Astrocyte of the cerebellum (primary cell): ENCODE data around the gene GALK2.
"Not testable (repeated sequence)": the region's sequence is repeated elsewhere in the genome, so short reads cannot be mapped to it uniquely, and the experiment has no call there.

ENCODE experiments used
- DNase-seq: peaks from one replicate; pipeline ENCODE4 v3.0.0-alpha.2; 2011; ENCODE audit warnings: low read depth
- H3K4me3 ChIP-seq: 2 replicates; pipeline ENCODE4 v1.5.1; 2011; ENCODE audit warnings: mild to moderate bottlenecking, low read depth, low read length, moderate library complexity
- in situ Hi-C: cut with HindIII; loops from 2 replicates; pipeline ENCODE4 v1.10.0; 2017; ENCODE audit warnings: low sequenced_read_pairs
- TF ChIP-seq, protein P1 (sequence below): IDR thresholded peaks from 2 replicates; pipeline ENCODE4 v1.5.1; 2012; ENCODE audit warnings: low read length, low read depth, moderate library complexity, mild to moderate bottlenecking; ENCODE audit errors: missing control alignments

Gene GALK2

DNA sequence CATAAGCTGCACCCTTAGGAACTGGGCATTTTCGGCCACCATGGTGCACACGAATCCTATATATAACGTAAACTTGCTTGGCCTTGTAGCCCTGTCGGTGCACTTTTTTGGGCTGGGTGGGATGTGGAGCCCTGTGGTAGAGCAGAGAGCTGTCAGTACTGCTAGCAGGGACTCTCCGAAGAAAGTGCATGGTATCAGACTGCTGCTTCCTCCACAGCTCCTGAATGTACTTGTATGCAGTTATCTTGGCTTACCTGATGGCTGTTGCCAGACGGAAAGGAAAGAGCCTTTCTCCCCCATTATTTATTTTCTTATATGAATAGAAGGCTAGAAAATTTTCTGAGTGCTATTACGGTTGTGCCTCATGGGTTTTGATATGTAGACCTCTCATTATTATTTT is 8.4 kb downstream of the GALK2 start:
- H3K4me3 ChIP-seq = no peak overlapping the region
- in situ Hi-C loops = no loop called here
- DNase-seq = no peak
- TF ChIP-seq, protein P1, sequence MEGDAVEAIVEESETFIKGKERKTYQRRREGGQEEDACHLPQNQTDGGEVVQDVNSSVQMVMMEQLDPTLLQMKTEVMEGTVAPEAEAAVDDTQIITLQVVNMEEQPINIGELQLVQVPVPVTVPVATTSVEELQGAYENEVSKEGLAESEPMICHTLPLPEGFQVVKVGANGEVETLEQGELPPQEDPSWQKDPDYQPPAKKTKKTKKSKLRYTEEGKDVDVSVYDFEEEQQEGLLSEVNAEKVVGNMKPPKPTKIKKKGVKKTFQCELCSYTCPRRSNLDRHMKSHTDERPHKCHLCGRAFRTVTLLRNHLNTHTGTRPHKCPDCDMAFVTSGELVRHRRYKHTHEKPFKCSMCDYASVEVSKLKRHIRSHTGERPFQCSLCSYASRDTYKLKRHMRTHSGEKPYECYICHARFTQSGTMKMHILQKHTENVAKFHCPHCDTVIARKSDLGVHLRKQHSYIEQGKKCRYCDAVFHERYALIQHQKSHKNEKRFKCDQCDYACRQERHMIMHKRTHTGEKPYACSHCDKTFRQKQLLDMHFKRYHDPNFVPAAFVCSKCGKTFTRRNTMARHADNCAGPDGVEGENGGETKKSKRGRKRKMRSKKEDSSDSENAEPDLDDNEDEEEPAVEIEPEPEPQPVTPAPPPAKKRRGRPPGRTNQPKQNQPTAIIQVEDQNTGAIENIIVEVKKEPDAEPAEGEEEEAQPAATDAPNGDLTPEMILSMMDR = no peak

DNA sequence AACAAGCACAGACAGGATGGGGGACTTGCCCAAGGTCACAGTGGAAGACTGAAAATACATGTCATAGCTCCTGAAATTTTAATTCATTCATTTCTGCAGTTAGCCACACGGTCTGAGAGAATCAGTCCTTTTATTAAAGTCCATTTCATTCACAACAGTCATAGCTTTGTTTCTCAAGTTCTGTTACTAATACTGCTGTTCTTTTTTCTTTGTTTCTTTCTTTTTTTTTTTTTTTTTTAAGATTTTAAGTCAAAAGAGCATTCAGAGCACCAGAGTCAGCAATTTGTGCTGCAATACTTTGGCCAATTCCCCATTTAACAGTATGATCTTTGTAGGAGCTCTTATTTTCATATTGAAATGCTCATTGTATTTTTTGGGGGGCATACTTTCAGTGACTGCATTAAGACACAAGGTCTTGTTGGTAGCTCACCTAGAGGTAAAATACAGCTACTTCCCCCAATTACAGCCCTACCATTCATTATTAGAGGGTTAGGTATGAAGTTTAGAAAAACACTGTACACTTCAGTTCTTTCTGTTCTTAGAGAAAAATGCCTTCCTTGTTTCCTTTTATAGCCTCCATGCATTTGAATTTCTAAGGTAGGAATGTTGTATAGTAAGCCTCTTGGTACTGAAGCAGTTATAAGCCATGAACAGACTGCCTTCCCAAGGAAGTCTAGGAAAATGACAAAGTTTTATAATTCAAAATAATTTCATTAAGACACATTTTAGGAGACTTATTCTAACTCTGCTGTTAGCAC is 9.6 kb downstream of the GALK2 start:
- H3K4me3 ChIP-seq = no peak overlapping the region
- TF ChIP-seq, protein P1 = no peak
- no peak for DNase-seq
- in situ Hi-C loops = no loop called here

DNA sequence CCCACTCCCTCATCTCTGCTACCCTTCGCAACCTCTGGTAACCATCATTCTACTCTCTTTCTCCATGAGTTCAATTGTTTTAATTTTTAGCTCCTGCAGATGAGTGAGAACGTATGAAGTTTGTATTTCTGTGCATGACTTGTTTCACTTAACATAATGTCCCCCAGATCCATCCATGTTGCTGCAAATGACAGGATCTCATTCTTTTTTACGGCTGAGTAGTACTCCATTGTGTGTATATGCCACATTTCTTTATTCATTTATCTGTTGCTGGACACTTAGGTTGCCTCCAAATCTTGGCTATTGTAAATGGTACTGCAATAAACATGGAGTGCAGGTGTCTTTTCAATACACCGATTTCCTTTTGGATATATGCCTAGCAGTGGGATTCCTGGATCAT is 12.1 kb downstream of the GALK2 start:
- TF ChIP-seq, protein P1 = no peak
- no peak for DNase-seq
- no peak overlapping the region for H3K4me3 ChIP-seq
- in situ Hi-C loops = no loop called here

DNA sequence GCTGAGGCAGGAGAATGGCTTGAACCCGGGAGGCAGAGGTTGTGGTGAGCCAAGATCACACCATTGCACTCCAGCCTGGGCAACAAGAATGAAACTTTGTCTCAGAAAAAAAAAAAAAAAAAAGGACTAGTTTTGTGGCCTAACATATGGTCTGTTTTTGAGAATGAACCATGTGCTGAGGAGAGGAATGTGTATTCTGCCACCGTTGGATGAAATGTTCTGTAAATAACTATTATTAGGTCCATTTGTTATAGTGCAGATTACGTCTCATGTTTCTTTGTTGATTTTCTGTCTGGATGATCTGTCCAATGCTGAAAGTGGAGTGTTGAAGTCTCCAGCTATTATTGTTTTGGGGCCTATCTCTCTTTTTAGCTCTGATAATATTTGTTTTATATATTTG is 13.7 kb downstream of the GALK2 start:
- in situ Hi-C loops, H3K4me3 ChIP-seq, DNase-seq: not testable (repeated sequence)

DNA sequence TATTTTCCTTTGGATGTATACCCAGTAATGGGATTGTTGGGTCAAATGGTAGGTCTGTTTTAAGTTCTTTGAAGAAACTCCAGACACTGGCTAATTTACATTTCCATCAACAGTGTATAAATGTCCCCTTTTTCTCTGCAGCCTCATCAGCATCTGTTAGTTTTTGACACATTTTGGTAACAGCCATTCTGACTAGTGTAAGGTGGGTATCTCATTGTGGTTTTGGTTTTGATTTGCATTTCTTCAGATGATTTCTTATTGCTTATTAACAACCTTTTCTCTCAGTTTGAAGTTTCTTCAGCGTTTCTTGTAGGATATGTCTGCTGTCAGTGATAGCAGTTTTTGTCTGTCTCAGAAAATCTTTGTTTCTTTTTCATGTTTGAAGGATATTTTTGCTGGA is 15.4 kb downstream of the GALK2 start:
- TF ChIP-seq, protein P1 = no peak
- no peak overlapping the region for H3K4me3 ChIP-seq
- no peak for DNase-seq
- in situ Hi-C loops = no loop called here

DNA sequence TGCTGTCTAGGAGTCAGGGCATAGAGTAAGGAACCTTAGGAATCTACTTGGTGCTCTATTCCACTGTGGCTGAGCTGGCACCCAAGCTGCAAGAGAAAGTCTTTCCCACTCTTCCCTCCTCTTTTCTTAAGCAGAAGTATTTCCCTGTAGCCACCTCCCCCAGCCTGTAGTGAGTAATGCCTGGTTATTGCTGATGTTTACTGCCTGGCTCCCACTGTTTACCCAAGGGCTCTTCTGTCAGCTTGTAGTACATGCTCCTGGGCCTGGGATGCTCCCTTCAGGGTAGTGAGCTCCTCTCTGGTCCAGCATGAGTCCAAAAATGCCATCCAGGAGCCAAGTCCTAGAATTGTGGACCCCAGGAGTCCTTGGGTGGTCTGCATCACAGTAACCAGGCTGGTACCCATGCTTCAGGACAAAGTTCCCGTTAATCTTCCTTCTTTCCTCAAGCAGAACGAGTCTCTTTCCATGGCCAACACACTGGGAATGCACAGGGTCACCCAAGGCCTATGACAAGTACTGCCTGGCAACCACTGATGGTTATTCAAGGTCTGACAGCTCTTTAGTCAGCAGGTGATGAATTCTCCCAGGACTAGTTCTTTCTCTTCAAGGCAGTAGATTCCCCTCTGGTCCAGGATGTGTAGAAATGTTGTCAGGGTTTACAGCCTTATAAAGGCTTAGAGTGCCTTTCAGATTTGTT is 17.6 kb downstream of the GALK2 start:
- no peak overlapping the region for H3K4me3 ChIP-seq
- TF ChIP-seq, protein P1 = no peak
- in situ Hi-C loops = no loop called here
- no peak for DNase-seq

DNA sequence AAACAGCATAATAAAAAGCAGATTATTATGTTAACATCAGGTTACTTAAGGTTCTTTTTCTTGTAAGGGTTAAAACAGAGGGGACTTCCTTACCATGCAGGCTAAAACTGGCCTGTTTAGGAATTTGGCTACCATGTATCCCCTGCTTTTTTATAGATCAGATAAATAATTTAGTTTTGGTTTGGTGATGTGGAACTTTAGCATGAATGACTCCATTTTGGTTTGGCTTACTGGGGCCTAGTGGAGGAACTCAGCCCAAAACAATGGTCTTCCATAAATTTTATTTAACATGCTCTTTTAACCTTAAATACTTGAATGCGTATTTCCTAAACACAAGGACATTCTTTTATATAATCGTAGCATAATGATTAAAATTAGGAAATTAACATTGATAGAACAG is 18.9 kb downstream of the GALK2 start:
- no peak for DNase-seq
- no peak overlapping the region for H3K4me3 ChIP-seq
- TF ChIP-seq, protein P1 = no peak
- in situ Hi-C loops = no loop called here
